GM19351 (cell line): ENCODE data around the gene KLK13.

Experiments
- ATAC-seq: cut with Tn5 transposase; IDR thresholded peaks from one replicate; pipeline ENCODE4 v1.9.1; 2021; ENCODE audit warnings: mild to moderate bottlenecking, moderate library complexity; ENCODE audit not compliant: unreplicated experiment

Gene KLK13

DNA sequence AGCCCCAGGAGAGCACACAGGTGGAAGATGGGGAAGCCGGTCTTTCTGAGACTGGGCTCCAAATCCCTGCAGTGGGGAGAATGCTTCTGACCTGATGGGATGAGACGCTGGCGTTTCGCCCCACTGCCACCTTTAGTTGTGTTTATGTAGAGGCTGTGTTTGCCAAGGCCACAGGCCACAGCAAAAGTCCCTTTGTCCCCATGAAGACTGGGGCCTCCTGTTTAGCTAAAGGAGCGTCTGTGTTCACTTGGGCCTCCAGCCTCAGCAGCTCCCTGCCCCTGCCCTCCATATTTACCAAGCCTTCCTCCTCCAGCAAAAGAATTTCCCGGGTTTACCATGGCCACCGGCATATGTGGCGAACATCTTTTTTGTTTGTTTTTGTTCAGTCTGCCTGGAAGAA lies 28.2 kb upstream of the KLK13 start:
- no peak for ATAC-seq

DNA sequence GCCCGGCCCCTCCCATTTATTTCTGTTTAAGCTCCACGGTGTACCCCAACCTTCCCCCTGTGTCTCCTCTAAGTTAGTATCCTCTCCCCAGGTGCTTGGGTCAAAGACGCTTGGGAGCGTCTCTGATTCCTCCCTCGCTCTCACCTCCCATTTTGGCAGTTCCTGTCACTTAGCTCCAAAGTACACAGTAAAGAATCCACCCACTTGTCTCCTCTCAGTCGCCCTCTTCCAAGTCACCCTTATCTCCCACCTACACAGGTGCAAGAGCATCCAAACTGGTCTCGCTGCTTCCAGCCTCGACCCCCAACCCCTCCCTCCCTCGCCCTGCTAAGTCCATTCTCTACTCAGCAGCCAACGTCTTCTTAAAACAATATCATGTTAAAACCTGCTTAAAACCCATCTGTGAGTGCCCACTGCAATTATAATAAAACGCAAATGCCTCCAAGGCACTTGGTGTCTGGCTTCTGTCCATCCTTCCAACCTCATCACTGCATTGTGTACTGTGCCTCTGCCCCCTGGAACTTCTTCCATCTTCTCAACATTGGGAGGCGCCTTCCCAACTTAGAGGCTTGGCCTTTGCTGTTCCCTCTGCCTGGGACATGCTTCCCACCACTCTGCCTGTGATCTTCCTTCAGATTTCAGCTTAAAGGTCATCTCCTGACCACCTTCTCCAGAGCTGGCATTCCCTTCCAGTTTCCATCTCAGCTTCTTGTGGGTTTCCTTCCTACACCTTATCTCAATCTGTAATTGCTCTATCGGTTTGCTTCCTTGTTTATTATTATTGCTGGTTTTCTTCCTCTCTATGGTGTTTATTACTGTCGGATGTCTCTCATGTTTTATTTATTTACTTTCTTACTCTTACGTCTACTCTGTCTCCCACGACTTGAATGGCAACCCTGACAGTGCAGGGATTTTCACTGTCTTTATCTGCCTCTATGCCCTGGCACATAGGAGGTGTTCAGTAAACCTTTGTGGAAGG lies 27.3 kb upstream of the KLK13 start:
- ATAC-seq = no peak

DNA sequence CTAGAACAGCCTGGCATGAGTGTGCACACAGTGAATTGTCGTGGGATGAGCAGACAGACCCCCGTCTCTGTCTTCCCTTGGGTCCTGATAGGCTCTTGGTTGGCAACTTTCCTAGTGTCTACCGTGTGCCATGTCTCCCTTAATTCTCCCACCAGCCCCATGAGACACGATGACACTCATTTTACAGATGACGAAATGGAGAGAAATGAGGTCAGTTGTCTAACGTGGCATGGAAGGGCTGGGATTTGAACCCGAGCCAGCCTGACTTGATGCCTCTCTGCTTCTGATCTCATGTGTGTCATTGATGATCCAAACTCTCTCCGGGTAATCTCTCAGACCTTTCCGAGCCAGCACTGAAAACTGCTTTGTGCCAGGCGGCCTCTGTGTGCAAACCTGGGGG lies 26.2 kb upstream of the KLK13 start:
- ATAC-seq = no peak

DNA sequence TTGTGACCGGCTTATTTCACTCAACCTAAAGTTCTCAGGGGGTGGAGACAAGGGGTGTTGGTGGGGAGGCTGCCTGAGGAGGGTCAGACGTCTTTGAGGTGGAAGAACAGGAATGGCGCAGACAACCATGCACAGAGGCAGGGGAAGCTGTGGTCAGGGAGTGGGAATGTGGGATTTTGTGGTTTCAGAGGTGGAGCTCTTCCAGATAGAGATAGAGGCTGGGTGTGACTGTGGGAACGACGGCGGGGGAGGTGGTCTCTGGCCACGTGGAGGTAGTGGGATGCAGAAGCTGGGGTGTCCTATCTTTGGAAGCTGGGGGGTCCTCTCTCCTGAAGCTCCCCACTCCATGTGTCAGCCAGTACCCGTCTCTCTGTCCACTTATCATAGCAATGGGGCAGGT lies 25.6 kb upstream of the KLK13 start:
- ATAC-seq = no peak

DNA sequence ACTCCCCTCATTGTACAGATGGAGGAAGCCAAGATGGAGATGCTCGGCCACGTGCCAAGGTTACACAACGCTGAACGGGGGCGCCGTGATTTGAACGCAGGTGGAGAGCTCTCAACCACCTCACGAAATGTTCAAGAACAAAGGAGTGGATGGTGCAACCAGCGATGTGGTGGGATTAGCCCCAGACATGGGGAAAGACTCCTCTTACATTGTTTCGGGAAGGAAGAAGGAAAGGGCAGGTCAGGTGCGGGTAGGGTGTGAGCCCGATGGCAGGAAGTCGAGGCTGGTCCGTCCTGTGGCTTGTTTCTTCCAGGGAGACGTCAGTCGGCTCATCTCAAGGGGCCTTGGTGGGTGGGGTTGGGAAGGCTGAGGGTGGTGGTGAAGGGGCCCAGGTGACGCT lies 24.9 kb upstream of the KLK13 start:
- no peak for ATAC-seq

DNA sequence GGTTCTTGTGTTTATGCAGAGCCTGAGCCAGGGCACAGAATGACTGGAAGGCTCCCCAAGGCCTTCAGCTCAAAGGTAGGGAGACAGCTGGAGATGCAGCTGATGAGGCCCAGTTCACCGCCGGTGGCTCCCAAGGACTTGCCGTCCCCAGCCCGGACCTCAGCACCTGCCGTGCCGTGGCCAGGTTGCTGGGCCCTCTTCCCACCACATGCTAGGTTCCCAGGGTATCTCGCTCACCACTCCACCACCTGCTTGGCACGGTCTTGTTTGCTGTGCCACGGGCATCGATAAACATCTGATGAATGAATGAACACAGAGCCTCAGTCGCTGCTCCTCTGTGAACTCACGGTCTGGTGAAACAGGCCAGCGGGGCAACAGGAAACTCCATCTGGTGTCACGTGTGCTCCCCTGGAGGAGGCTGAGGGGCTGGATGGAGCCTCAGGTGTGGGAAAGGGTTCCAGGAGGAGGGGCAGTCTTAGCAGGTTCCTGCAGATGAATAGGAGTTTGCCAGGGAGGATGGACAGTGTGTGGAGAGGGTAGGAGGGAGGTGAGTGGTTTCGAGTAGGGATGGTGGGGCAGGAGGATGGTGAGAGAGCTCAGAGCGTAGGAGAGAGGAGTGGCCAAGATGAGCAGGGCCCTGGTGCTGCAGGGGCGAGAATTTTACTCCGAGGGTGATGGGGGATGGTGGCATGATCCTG lies 21.4 kb upstream of the KLK13 start:
- ATAC-seq = no peak

DNA sequence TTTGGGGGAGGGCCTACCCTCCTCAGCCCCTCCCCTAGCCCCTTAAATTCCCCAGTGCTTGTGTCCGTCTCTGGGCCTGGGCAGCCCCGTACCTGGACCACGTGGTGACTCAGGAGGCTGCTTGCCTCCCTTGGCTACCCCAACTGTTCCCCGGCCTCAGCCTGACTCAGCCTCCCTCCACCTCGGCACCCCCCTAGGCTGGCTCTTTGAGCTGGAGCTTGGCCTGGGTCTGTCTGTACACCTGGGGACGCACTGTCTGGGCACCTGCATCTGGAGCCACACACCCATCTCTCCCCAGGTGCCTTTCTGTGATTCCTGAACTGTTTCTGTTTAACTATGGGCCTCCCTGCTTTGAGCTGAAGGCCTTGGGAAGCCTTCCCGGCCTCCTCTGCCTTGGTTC lies 19.6 kb upstream of the KLK13 start:
- ATAC-seq = no peak

DNA sequence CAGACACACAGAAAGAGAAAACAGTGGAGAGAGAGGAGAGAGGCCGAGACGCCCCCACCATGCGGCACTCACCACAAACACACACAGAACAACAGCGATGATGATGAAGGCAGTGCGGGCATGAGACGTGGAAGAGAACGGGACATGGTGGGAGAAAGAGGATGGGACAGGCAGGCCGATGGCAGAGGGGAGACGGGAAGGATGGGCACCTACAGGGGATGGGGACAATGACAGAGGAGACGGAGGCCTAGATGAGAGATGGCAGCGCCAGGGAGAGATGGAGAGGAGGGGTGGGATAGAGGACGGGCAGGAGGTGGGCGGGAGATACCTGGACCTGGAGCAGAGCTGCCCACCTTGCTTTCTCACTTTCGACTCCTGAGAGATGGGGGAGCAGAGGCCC lies 18.9 kb upstream of the KLK13 start:
- ATAC-seq = no peak

DNA sequence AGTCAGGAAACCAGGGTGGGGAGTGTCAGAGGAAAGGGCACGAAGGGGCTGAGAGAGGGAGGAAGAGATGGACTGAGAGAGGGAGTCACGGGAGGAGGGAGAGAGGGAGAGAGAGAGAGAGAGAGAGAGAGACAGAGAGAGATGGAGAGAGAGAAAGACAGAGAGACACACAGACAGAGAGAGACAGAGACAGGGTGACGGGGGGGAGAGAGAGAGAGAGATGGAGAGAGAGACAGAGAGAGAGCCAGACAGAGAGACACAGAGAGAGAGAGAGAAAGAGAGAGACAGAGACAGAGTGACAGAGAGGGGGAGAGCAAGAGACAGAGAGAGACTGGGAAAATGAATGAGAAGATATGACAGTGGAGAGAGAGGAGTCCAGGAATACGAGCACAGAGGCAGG lies 18.3 kb upstream of the KLK13 start:
- ATAC-seq = no peak

DNA sequence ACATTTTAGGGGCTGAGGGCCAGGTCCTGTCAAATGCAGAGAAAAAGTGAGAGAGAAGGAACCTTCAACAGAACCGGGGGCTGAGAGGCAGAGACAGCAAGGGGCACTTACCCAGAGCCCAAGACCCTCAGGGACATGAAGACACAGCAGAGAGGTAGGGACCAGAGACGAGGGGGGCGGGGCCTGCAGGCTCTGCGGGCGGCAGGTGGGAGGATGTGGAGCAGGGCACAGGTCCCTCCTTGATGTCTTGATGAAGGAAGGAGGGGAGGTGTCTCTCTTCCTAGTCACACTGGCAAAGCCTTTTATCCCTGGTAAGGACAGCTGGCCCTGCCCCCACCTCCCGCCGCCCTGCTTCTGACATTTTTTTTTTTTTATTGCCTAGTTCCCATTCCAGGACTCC lies 17.7 kb upstream of the KLK13 start, which contains the start of gene KLK14:
Gene KLK14, minus strand, starts transcription at position 277 of the 400 bp plus-strand sequence. Its CDS starts 273 bp downstream, at position 4.
- no peak for ATAC-seq

DNA sequence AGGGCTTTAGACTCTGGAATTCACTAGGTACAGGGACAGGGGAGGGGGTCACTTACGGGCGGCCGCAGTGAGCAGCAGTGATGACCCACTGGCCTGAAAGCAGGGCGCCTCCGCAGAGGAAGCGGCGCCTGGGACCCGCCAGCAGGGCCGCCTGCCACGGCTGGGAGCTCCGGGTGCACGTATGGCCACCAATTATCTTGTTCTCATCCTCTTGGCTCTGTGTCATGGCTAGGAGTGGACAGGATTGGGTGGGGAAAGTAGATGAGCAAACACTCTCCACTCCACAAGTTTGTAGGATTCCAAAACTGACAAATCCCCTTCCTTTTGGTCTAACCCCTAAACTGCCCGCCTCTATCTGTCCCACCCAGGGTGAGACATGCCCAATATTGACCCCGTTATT lies 16.6 kb upstream of the KLK13 start:
- no peak for ATAC-seq

DNA sequence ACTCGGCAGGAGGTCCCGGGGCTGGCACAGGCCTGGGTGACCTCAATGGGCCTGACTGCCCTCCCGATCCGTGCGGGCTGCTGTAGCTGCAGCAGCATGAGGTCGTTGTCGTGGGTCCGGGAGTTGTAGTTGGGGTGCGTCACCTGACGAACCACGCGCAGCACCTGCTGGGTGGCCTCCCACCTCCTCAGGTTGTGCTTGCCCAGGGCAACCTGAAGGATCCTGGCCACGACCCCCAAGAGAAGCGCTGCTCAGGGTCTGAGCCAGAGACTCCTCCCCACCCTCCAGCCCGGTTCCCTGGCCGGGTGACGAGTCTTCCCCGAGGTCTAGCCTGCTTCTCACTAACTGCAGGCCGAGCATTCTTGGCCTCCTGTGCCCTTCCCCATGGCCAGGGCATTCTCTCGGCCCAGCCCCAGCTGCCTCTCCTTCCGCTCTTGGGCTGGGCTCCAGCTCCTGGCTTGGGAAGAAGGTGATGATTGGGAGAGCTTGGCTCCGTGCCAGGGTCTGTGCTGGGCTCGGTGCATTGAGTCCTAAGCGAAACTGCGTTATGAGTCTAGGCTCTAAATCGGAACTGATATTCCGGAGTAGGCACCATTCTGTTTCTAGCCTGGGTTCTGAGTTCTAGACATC lies 14.7 kb upstream of the KLK13 start:
- no peak for ATAC-seq

DNA sequence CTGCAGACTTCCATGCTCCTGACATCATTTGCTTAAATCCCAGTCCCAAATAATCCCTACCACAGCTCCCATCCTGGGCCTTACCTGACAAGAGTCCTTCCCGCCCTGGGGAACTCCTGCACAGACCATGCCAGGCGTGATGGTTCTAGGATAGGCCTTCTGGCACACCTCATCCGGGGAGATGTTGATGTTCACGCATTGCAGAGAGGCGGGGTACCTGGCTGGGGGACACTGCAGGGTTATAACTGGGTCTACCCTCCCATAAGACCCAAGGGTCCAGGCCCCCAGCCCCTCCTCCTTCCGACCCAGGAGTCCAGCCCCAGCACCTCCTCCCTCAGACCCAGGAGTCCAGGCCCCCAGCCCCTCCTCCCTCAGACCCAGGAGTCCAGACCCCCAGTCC lies 13.8 kb upstream of the KLK13 start:
- ATAC-seq = no peak

DNA sequence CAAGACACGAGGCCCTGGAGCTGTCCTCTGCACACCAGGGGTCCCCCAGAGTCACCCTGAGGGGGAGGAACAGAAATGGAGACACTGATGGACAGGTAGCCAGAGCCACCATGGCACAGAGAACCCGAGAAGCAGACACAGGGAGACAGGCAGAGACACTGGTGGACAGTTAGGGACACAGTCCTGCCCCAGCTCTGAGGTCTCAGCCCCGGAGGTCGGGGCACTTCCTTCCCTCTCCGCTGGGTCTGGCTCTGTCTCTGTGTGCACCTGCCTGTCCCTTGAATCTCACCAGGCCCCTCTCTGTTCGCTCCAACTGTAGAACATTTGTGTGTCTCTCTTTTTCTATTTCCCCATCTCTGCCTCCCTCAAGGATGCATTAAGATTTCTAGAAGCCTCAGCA lies 13.2 kb upstream of the KLK13 start:
- ATAC-seq = no peak

DNA sequence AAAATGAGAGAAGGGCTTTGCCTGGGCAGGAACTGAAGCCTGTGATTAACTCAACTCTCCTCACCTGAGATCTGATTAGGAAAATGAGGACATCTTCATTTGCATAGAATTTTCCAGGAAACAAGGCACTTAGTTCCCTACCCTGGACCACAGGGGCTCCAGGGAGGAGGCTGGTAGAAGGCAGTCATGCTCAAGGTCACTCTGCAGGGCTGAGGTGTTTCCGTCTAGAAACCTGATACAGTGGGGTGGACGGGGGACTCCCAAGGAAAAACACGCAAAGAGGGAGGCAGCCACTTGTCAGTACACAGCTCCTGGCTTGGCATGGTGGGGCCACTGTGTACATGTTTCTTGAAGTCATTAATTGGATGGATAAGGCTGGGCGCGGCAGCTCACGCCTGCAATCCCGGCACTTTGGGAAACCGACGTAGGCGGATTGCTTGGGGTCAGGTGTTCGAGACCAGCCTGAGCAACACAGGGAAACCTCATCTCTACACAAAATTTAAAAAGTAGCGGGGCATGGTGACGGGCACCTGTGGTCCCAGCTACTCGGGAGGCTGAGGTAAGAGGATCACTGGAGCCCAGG lies 11.8 kb upstream of the KLK13 start:
- ATAC-seq = no peak

DNA sequence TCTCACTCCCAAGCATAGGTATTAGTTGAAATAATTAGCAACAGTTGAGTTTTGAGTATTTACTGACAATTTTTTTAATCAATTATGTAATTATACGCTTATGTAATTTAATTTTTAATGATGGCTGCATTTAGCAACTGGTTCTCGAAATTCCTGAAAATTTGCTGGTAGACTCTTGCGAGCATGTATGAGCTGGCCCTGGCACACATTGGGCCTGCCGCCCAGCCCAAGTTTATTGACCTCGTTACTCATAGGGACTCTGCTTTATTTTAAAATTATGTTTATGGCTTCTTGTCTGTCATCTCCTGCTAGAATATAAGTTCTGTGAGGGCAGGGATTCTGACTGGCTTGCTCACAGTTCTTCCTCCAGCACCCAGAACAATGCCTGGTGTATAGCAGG lies 11.1 kb upstream of the KLK13 start:
- ATAC-seq = no peak

DNA sequence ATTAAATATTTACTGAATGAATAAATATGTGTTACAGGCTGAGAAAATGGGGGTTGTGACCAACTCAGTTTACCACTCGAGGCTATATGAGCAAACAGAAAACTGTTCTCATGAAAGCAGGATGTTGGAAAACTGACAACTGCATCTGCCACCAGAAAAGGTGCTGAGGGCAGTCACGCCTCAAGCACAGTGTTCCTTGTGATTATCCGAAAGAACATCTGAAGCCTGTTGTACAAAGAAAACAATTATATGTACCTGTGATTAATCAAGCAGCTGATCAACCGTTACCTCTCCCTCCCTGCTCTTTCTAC lies 6.2 kb upstream of the KLK13 start:
- ATAC-seq = no peak

DNA sequence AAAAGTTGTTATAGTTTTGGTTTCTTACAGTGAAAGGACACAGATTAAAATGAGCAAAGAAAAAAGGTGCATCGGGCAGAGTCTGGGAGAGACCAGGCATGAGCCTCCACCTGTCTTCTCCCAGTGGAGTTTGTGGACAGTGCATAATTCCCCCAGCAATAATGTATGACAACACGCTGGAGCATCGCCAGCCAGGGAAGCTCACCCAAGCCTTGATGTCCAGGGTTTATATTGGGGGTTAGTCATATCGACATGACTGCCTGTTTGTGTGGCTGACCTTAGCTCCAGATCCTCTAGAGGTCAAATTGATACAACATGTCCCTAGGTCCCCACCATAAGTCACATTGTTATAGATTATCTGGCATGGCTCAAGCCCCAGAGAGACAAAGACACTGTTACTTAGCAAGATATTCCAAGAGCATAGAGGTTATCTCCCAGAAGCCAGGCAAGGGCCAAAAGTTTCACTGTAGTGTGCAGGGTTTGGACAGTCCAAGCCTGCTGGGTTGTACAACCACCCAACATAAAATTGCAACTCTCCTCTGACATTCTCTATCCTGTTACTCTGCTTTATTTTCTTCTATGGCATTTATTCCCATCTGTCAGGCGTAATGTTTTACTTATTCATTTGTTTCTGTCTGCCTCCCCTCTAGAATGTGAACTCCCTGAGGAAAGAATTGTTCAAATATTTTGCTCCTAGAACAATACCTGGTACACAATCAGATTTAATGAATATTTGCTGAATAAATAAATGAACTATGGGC lies 5.6 kb upstream of the KLK13 start:
- ATAC-seq = no peak

DNA sequence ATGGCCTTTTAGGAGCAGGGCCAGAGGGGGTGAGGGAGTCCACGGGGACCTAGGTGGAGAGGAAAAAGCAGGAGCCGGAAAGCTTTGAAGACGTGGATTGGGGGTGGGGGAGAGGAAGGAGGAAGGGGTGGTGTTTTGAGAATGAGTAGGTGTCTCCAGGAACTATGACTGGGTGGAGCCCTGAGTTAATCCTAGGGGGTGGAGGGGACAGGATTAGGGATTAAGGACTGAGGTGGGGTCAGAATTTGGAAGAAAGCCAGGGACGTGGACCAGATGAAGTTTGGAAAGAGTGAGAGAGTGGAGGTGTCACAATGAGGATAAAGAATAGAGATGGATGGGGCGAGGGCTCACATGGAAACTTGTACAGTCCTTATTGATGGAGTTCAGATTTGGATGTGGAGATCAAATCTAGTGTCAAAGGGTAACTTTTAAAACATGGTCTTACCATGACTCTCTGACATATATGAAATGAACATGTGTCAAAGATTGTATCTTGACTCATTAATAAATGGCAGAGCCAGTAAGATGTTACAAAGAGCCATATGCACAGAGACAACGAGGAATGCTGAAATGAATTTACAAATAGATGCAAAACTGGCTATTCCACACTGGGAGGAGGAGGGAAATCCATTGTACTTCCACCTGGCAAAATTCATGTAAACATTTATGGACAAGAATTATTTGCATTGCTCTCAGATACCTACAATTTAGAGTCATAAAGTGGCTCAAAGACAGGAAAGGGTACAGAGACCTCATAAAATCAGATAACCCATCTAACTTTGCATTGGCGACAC lies 1.7 kb upstream of the KLK13 start:
- ATAC-seq = no peak
